ENCODE data around the gene PCNX4. TPM values are rescaled to one million over a fixed set of nuclear protein-coding genes. Genes with fewer than 3 reads are reported as not detected.

PCNX4 gene
- total RNA-seq, 1 experiment from 2014 or later, result 117 TPM

- Histone ChIP-seq H3K79me2 (ENCODE audit: low read length) (no peaks in the 10 kb centered on the region), H3K36me3 (ENCODE audit: low read depth, low read length) (no peaks in the 10 kb centered on the region), H3K9ac (ENCODE audit: low read length) (no peak overlapping the region), H3K27ac (ENCODE audit: low read length) (no peak overlapping the region), H3K4me3 (ENCODE audit: low read length) (no peak overlapping the region), H3K4me1 (ENCODE audit: insufficient read depth, low read length) (peaks cover 4% of the 10 kb centered on the region), H4K20me1 (ENCODE audit: low read length) (no peaks in the 10 kb centered on the region), H3K9me2 (replicated peaks; ENCODE audit: low read length) (no peaks in the 10 kb centered on the region), H3F3A (ENCODE audit: low read length, unreplicated experiment) (no peaks in the 10 kb centered on the region), H3K27me3 (ENCODE audit: low read length) (no peaks in the 10 kb centered on the region), H3K4me2 (ENCODE audit: low read length) (no peak overlapping the region), H3K9me3 (ENCODE audit: low read length) (no peaks in the 10 kb centered on the region), H2AFZ (ENCODE audit: low read length) (no peak overlapping the region)
- DNase-seq (no peak), ATAC-seq (no peak)
- BruUV-seq (replicated peaks), result no TSS peak
- CTCF ChIA-PET, result no interaction called here
- intact Hi-C loops (cut with micrococcal nuclease), result no loop called here
- no peak for TF ChIP-seq CTCF (conservative IDR thresholded peaks at IDR 0.05; ENCODE audit: low read depth, low read length)
- no peak for TF ChIP-seq EZH2 (IDR thresholded peaks at IDR 0.05; ENCODE audit: low read length, unreplicated experiment)
- TF ChIP-seq EZH2phosphoT487 (IDR thresholded peaks at IDR 0.05; ENCODE audit: borderline replicate concordance, low read length), result no peak
- POLR2A ChIA-PET (ENCODE audit: unreplicated experiment), result interaction anchor here (0.6 kb wide), 1 partner anchor 24 kb away, joined by 5 read pairs; no protein-coding TSS in a partner anchor
Observed at GRCh38 chr14:60085693-60086092, 6.0 kb upstream of the PCNX4 start.

- Histone ChIP-seq H3F3A (ENCODE audit: low read length, unreplicated experiment) (no peaks in the 10 kb centered on the region), H3K4me2 (ENCODE audit: low read length) (no peak overlapping the region), H3K9me3 (ENCODE audit: low read length) (no peaks in the 10 kb centered on the region), H3K4me1 (ENCODE audit: insufficient read depth, low read length) (peaks cover 8% of the 10 kb centered on the region), H4K20me1 (ENCODE audit: low read length) (peaks cover under 1% of the 10 kb centered on the region; the same call in 1 of the 2 replicates), H3K27ac (ENCODE audit: low read length) (no peak overlapping the region), H3K9ac (ENCODE audit: low read length) (no peak overlapping the region), H3K27me3 (ENCODE audit: low read length) (no peaks in the 10 kb centered on the region), H3K9me2 (replicated peaks; ENCODE audit: low read length) (no peaks in the 10 kb centered on the region), H3K79me2 (ENCODE audit: low read length) (peaks cover 5% of the 10 kb centered on the region), H3K4me3 (ENCODE audit: low read length) (no peak overlapping the region), H3K36me3 (ENCODE audit: low read depth, low read length) (no peaks in the 10 kb centered on the region), H2AFZ (ENCODE audit: low read length) (no peak overlapping the region)
- intact Hi-C loops (cut with micrococcal nuclease), result no loop called here
- DNase-seq, result no peak
- BruUV-seq (replicated peaks), result no TSS peak
- ChIA-PET CTCF (no interaction called here), POLR2A (ENCODE audit: unreplicated experiment) (interaction anchor here (0.6 kb wide), 1 partner anchor 8 kb away, joined by 9 read pairs; no protein-coding TSS in a partner anchor)
- TF ChIP-seq CTCF (conservative IDR thresholded peaks at IDR 0.05; ENCODE audit: low read depth, low read length) (no peak), EZH2 (IDR thresholded peaks at IDR 0.05; ENCODE audit: low read length, unreplicated experiment) (no peak), EZH2phosphoT487 (IDR thresholded peaks at IDR 0.05; ENCODE audit: borderline replicate concordance, low read length) (no peak)
- no peak for ATAC-seq
Observed at GRCh38 chr14:60087668-60088067, 4.1 kb upstream of the PCNX4 start.

- H3K9me2 ChIP-seq (replicated peaks; ENCODE audit: low read length), result no peaks in the 10 kb centered on the region
- TF ChIP-seq EZH2phosphoT487 (IDR thresholded peaks at IDR 0.05; ENCODE audit: borderline replicate concordance, low read length) (no peak), EZH2 (IDR thresholded peaks at IDR 0.05; ENCODE audit: low read length, unreplicated experiment) (no peak), CTCF (conservative IDR thresholded peaks at IDR 0.05; ENCODE audit: low read depth, low read length) (no peak)
- H3K79me2 ChIP-seq (ENCODE audit: low read length), result peaks cover 21% of the 10 kb centered on the region
- no peaks in the 10 kb centered on the region for H3K27me3 ChIP-seq (ENCODE audit: low read length)
- CTCF ChIA-PET, result no interaction called here
- H2AFZ ChIP-seq (ENCODE audit: low read length), result no peak overlapping the region
- no peaks in the 10 kb centered on the region for H3F3A ChIP-seq (ENCODE audit: low read length, unreplicated experiment)
- no peak overlapping the region for H3K27ac ChIP-seq (ENCODE audit: low read length)
- BruUV-seq (replicated peaks), result no TSS peak
- no peak for DNase-seq
- no peak overlapping the region for H3K4me3 ChIP-seq (ENCODE audit: low read length)
- POLR2A ChIA-PET (ENCODE audit: unreplicated experiment), result no interaction called here
- ATAC-seq, result no peak
- peaks cover 19% of the 10 kb centered on the region for H3K4me1 ChIP-seq (ENCODE audit: insufficient read depth, low read length)
- peaks cover 13% of the 10 kb centered on the region for H4K20me1 ChIP-seq (ENCODE audit: low read length)
- H3K9ac ChIP-seq (ENCODE audit: low read length), result no peak overlapping the region
- no peaks in the 10 kb centered on the region for H3K36me3 ChIP-seq (ENCODE audit: low read depth, low read length)
- intact Hi-C loops (cut with micrococcal nuclease), result no loop called here
- no peak overlapping the region for H3K4me2 ChIP-seq (ENCODE audit: low read length)
- H3K9me3 ChIP-seq (ENCODE audit: low read length), result no peaks in the 10 kb centered on the region
Observed at GRCh38 chr14:60089221-60089620, 2.5 kb upstream of the PCNX4 start.

All from PC-3 (cell line).